Measurements from ENCODE around the gene LSM14A.
A peak's percentile ranks its signal among the peaks of the same experiment; 100 is the strongest.
"Not testable (repeated sequence)": the region's sequence is repeated elsewhere in the genome, so short reads cannot be mapped to it uniquely, and the experiment has no call there.

Gene LSM14A

DNA sequence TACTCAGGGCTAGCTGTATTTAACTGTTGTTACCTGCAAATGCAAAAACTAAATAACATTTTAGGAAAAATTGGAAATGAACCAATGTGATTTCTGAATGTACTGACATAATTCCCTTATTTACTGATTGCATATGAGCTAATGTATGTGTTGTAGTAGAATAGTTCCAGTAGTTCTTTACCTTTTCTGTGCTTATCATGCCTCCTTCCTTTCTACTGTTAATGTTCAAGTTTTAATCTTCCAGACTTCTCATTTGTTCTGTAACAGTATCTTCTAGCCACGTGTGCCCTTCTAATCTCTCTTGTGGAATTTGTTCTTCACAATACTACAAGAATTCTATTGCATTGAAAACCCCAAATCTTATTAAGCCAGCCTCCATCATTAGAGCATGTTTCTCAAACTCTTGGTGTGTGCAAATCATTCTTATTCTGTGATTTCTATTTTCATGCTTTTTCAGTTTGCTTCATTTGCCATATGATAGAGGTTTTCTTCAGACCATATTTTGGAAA, 17.7 kb downstream of the LSM14A start:
- peaks cover 20% of the 10 kb centered on the region for H3K36me3 Mint-ChIP-seq (ENCODE audit: low read depth)
- no peak overlapping the region for H3K4me3 Mint-ChIP-seq
- no peak overlapping the region for H3K27ac Mint-ChIP-seq
- H3K27me3 Mint-ChIP-seq (ENCODE audit: low read depth): no peaks in the 10 kb centered on the region
- H3K9me3 Mint-ChIP-seq: no peaks in the 10 kb centered on the region
- H3K4me1 Mint-ChIP-seq (ENCODE audit: low read depth): peaks cover 37% of the 10 kb centered on the region
- no peak for DNase-seq (ENCODE audit: low spot score)

DNA sequence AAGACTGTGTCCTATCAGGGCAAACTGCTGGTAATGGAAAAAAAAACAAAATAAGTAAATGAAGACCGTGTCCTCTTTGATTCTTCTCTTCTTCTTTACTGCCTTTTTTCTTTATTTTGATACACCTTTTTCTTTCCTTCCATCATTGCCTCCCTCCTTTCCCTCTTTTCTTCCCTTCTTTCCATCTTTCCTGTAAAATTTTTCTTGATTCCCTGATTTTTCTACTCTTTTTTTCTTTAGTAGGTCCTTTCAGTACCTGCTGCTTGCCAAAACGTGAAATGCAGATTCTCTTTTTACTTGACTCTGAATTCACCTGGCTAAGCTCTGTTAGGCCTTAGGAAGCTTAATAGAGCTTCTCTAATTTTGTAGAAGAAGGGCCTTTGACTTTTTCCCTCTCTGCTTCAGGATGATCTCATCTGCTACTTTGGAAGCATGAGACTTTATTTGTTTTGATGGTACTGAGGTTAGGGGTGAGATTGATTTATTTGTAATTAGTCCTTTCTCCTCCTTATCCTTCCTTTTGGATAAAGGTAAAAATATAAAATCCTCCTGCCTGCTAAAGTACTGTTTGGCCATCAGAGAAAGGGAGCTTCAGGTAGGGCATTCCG, 19.2 kb downstream of the LSM14A start:
- no peak for DNase-seq (ENCODE audit: low spot score)
- Mint-ChIP-seq H3K4me3 (no peak overlapping the region), H3K9me3 (no peaks in the 10 kb centered on the region), H3K27me3 (ENCODE audit: low read depth) (no peaks in the 10 kb centered on the region), H3K27ac (peak overlapping the region; percentile 53), H3K4me1 (ENCODE audit: low read depth) (peaks cover 27% of the 10 kb centered on the region), H3K36me3 (ENCODE audit: low read depth) (peaks cover 22% of the 10 kb centered on the region)

DNA sequence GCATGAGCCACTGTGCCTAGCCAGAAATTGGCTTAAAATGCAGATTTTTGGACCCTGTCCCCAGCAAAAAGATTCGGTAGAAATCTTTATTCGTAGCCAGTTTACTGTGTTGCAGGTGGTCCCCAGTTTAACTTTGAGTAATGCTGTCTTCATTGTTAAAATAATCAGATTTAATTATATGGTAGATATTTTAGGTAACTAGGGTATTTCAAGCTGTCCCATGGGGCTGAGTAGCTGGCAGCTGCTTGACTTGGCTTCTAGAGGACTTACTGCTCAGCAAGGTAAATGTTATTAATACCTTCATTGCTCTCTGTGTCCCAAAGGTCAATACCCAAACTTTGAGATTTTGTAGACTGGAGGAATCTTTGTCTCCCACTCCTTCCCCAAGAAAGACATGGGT, 21.1 kb downstream of the LSM14A start:
- DNase-seq (ENCODE audit: low spot score): no peak
- Mint-ChIP-seq H3K27me3 (ENCODE audit: low read depth) (no peaks in the 10 kb centered on the region), H3K4me3 (no peak overlapping the region), H3K4me1 (ENCODE audit: low read depth) (peaks cover 20% of the 10 kb centered on the region), H3K36me3 (ENCODE audit: low read depth) (peaks cover 25% of the 10 kb centered on the region), H3K27ac (no peak overlapping the region), H3K9me3 (no peaks in the 10 kb centered on the region)

DNA sequence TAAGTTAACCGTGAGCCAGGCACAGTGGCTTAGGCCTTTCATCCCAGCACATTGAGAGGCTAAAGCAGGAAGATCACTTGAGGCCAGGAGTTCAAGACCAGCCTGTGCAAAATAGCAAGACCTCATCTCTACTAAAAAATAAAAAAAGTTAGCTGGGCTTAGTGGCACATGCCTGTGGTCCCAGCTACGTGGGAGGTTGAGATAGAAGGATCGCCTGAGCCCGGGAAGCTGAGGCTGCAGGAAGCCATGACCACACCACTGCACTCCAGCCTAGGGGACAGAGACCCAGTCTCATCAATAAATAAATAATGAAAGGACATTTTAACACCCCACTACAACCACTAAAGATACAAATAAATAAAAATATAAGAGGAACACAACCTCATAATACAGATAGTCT, 21.6 kb downstream of the LSM14A start:
- H3K27ac Mint-ChIP-seq: no peak overlapping the region
- H3K36me3 Mint-ChIP-seq (ENCODE audit: low read depth): peaks cover 25% of the 10 kb centered on the region
- H3K4me1 Mint-ChIP-seq (ENCODE audit: low read depth): peaks cover 18% of the 10 kb centered on the region
- no peaks in the 10 kb centered on the region for H3K27me3 Mint-ChIP-seq (ENCODE audit: low read depth)
- no peak for DNase-seq (ENCODE audit: low spot score)
- H3K4me3 Mint-ChIP-seq: no peak overlapping the region
- H3K9me3 Mint-ChIP-seq: no peaks in the 10 kb centered on the region

DNA sequence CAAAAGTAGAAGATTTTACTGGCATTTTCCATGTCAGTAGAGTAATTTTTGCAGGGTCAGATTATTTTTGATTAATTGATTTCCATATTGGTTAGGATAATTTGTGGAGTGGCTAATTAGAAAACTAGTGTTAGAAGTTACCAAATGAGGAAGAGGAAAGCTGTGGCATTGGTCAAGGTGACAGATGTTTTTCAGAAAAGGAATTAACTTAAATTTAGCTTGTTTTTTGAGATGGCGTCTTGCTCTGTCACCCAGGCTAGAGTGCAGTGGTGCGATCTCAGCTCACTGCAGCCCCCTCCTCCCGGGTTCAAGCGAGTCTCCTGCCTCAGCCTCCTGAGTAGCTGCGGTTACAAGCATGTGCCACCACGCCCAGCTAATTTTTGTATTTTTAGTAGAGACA, 28.8 kb downstream of the LSM14A start:
- Mint-ChIP-seq H3K27me3 (ENCODE audit: low read depth) (no peaks in the 10 kb centered on the region), H3K4me3 (no peak overlapping the region), H3K4me1 (ENCODE audit: low read depth) (peaks cover 1% of the 10 kb centered on the region), H3K27ac (no peak overlapping the region), H3K36me3 (ENCODE audit: low read depth) (peaks cover 40% of the 10 kb centered on the region), H3K9me3 (no peaks in the 10 kb centered on the region)
- DNase-seq (ENCODE audit: low spot score): no peak

DNA sequence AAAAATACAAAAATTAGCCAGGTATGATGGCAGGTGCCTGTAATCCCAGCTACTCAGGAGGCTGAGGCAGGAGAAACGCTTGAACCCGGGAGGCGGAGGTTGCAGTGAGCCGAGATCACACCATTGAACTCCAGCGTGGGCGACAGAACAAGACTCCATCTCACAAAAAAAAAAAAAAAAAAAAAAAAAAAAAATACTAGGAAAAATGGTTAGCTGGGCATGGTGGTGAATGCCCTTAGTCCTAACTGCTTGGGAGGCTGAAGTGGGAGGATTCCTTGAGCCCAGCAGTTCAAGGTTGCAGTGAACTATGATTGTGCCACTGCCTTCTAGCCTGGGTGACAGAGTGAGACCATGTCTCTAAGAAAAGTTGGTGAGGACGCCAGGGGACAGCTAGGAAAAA, 33.0 kb downstream of the LSM14A start:
- not testable (repeated sequence) for H3K27ac Mint-ChIP-seq; H3K27me3 Mint-ChIP-seq (ENCODE audit: low read depth); H3K4me3 Mint-ChIP-seq; H3K9me3 Mint-ChIP-seq; H3K4me1 Mint-ChIP-seq (ENCODE audit: low read depth); DNase-seq (ENCODE audit: low spot score)
- peaks cover 32% of the 10 kb centered on the region for H3K36me3 Mint-ChIP-seq (ENCODE audit: low read depth)

DNA sequence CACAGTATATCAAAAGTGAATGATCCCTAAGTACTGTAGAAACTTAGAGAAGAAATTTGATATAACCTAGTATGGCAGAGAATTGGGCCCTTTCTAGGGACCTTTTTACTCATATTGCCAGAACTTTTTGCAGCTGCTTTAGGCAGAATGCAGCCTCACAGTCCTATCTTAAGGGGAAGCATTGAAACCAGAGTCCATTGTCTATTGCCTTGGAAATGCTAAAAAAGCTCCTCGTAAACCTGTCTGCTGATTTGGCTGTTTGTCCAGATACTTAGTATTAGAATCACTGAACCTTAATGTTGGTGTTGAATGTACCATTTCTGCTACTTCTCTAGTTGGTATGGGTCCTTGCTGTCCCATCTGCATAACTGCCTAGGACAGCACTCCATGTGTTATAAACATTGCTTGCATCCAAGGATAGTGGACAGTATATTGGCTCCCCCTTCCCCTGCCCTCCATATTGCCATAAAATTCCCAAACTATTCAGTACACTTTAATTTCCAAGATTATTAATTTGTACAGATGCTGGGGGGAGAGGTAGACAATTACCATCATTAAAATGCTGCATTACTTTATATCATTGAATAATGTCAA, 36.1 kb downstream of the LSM14A start:
- DNase-seq (ENCODE audit: low spot score): no peak
- H3K27ac Mint-ChIP-seq: no peak overlapping the region
- no peak overlapping the region for H3K4me3 Mint-ChIP-seq
- no peaks in the 10 kb centered on the region for H3K27me3 Mint-ChIP-seq (ENCODE audit: low read depth)
- peaks cover 28% of the 10 kb centered on the region for H3K36me3 Mint-ChIP-seq (ENCODE audit: low read depth)
- no peaks in the 10 kb centered on the region for H3K9me3 Mint-ChIP-seq
- peaks cover 3% of the 10 kb centered on the region for H3K4me1 Mint-ChIP-seq (ENCODE audit: low read depth)

DNA sequence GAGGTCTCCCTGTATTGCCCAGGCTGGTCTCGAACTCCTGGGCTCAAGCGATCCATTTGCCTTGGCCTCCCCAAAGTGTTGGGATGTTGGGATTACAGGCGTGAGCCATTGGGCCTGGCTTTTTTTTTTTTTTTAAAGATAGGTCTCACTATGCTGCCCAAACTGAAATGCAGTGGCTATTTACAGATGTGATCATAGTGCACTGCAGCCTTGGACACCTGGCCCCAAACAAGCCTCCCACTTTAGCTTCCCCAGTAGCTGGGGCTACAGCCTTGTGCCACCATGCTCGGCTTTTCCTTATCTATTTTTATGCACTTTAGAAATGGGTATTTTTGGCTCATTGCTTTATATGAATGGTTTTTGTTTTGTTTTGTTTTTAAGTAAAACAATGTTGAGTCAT, 37.4 kb downstream of the LSM14A start:
- H3K36me3 Mint-ChIP-seq (ENCODE audit: low read depth): peaks cover 26% of the 10 kb centered on the region
- H3K4me3 Mint-ChIP-seq: no peak overlapping the region
- H3K4me1 Mint-ChIP-seq (ENCODE audit: low read depth): peaks cover 4% of the 10 kb centered on the region
- H3K27me3 Mint-ChIP-seq (ENCODE audit: low read depth): no peaks in the 10 kb centered on the region
- no peak for DNase-seq (ENCODE audit: low spot score)
- H3K9me3 Mint-ChIP-seq: no peaks in the 10 kb centered on the region
- H3K27ac Mint-ChIP-seq: no peak overlapping the region

DNA sequence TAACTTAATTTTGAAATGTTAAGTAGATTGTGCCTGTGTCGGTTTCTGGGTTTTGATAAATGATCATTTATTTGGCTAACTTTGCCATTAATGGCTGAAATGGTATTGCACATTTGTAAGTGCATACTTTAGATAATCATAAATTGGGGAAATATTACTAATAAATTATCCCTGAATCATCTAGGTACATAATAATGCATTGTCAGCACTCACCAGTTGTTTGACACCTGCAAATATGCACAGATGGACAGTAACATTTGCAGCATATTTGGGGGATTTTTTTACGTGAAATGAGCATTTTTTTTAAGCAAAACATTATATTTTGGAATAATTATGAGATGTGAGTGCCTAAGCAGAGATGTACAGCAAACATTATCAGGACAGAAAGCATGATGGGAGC, 41.0 kb downstream of the LSM14A start:
- H3K4me1 Mint-ChIP-seq (ENCODE audit: low read depth): peaks cover 22% of the 10 kb centered on the region
- H3K36me3 Mint-ChIP-seq (ENCODE audit: low read depth): peaks cover 38% of the 10 kb centered on the region
- no peak for DNase-seq (ENCODE audit: low spot score)
- no peak overlapping the region for H3K27ac Mint-ChIP-seq
- no peaks in the 10 kb centered on the region for H3K27me3 Mint-ChIP-seq (ENCODE audit: low read depth)
- no peaks in the 10 kb centered on the region for H3K9me3 Mint-ChIP-seq
- no peak overlapping the region for H3K4me3 Mint-ChIP-seq

DNA sequence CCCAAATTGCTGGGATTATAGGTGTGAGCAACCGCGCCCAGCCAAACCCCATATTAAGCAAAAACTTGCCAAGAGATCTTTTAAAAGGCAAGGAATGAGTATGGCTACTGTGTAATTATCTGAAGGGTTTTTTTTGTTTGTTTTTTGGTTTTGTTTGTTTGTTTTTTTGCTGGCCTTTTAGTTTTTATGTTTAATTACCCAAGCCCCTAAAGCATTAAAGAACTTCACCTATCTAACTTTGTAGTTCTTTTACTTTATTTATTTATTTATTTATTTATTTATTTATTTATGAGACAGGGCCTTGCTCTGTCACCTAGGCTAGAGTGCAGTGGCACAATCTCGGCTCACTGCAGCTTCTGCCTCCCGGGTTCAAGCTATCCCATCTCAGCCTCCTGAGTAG, 41.7 kb downstream of the LSM14A start:
- Mint-ChIP-seq H3K27me3 (ENCODE audit: low read depth) (no peaks in the 10 kb centered on the region), H3K27ac (no peak overlapping the region), H3K4me3 (no peak overlapping the region), H3K9me3 (no peaks in the 10 kb centered on the region), H3K36me3 (ENCODE audit: low read depth) (peaks cover 37% of the 10 kb centered on the region), H3K4me1 (ENCODE audit: low read depth) (peaks cover 26% of the 10 kb centered on the region)
- DNase-seq (ENCODE audit: low spot score): no peak

DNA sequence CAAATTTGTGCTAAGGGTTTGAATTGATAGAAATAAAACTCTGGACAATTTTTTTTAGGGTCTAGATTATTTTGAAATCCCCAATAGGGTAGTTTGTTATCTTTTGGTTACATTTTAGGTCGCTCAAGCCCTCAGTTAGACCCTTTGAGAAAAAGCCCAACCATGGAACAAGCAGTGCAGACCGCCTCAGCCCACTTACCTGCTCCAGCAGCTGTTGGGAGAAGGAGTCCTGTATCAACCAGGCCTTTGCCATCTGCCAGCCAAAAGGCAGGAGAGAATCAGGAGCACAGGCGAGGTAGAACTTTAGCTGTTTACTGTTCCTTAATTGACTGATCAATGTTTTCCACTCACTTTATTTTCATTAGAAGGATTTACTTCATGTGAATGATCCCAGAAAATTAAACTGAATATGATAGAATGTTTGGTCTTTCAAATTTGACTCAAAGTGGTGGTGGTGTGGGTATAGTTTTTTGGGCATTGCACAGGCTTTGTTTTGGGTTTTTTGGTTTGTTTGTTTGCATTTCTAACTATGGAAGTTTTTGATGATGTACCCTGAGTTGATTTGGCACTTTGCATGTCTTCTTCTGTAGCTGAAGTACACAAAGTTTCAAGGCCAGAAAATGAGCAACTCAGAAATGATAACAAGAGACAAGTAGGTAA, 42.8 kb downstream of the LSM14A start:
- Mint-ChIP-seq H3K27me3 (ENCODE audit: low read depth) (no peaks in the 10 kb centered on the region), H3K4me1 (ENCODE audit: low read depth) (peaks cover 28% of the 10 kb centered on the region), H3K9me3 (no peaks in the 10 kb centered on the region), H3K36me3 (ENCODE audit: low read depth) (peaks cover 44% of the 10 kb centered on the region), H3K27ac (no peak overlapping the region), H3K4me3 (no peak overlapping the region)
- DNase-seq (ENCODE audit: low spot score): no peak

DNA sequence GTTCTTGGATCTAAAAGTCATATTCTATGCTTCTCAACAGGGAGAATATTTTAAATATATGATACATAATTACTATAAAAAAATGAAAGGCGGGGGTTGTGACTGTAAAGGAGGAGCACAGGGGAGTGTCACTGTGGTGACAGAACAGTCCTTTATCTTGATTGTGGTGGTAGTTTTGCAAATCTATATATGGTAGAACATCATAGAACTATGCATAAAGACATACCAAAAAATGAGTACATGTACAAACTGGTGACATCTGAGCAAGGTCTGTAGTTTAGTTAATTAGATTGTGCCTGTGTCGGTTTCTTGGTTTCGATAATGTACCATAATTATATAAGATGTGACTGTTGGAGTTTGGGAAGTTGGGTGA, 43.3 kb downstream of the LSM14A start:
- peaks cover 45% of the 10 kb centered on the region for H3K36me3 Mint-ChIP-seq (ENCODE audit: low read depth)
- no peak overlapping the region for H3K27ac Mint-ChIP-seq
- H3K4me3 Mint-ChIP-seq: no peak overlapping the region
- H3K4me1 Mint-ChIP-seq (ENCODE audit: low read depth): peaks cover 32% of the 10 kb centered on the region
- no peaks in the 10 kb centered on the region for H3K27me3 Mint-ChIP-seq (ENCODE audit: low read depth)
- DNase-seq (ENCODE audit: low spot score): no peak
- no peaks in the 10 kb centered on the region for H3K9me3 Mint-ChIP-seq

DNA sequence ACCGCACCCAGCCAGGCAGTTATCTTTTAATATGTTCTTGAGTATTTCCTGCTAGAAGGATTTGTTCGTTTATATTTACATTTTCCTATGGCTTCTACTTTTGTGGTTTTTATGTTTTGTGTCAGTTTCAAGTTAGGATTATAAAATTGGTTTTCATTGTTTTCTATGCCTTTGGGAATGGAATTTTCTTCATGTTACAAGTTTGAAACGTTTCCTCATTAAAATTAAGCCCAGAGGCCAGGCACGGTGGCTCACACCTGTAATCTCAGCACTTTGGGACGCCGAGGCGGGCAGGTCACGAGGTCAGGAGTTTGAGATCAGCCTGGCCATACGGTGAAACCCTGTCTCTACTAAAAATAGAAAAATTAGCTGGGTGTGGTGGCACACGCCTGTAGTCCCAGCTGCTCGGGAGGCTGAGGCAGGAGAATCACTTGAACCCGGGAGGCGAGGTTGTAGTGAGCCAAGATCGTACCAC, 44.5 kb downstream of the LSM14A start:
- H3K27me3 Mint-ChIP-seq (ENCODE audit: low read depth); H3K9me3 Mint-ChIP-seq; DNase-seq (ENCODE audit: low spot score); H3K4me3 Mint-ChIP-seq; H3K27ac Mint-ChIP-seq: not testable (repeated sequence)
- Mint-ChIP-seq H3K4me1 (ENCODE audit: low read depth) (peaks cover 32% of the 10 kb centered on the region), H3K36me3 (ENCODE audit: low read depth) (peaks cover 49% of the 10 kb centered on the region)

DNA sequence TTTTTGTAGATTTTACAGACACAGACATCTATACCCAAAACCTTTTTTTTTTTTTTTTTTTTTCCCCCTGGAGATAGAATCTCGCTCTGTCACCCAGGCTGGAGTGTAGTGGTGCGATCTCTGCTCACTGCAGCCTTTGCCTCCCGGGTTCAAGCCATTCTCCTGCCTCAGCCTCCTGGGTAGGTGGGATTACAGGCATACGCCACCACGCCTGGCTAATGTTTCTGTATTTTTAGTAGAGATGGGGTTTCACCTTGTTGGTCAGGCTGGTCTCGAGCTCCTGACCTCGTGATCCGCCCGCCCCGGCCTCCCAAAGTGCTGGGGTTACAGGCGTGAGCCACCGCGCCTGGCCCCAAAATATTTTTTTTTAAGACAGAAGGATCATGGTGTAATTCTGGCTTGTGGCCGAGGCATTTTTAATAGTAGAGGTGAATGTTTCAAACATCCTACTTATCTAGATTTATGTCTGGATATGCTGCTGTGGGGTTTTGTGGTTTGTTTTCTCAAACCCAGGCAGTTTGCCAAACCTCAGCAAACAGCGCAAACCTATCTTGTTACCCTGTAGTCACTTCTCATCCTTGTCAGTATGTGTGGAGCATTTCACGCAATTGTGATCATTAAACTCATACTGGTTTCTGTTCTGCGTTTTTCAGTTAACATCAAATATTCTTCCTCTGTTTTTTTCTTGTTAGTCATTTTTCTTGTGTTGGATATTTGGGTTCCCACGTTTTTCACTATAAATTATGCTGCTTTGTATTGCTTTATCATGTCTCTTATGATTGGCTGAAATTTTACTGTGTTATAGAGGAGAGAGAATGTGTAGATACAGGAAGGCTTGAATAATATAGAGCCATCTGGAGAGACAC, 45.9 kb downstream of the LSM14A start:
- H3K4me1 Mint-ChIP-seq (ENCODE audit: low read depth): peaks cover 32% of the 10 kb centered on the region
- peak overlapping the region; percentile 47 for H3K4me3 Mint-ChIP-seq
- H3K9me3 Mint-ChIP-seq: no peaks in the 10 kb centered on the region
- peak overlapping the region; percentile 72 for H3K27ac Mint-ChIP-seq
- peak; percentile 56 for DNase-seq (ENCODE audit: low spot score)
- peaks cover 61% of the 10 kb centered on the region for H3K36me3 Mint-ChIP-seq (ENCODE audit: low read depth)
- no peaks in the 10 kb centered on the region for H3K27me3 Mint-ChIP-seq (ENCODE audit: low read depth)
